CD4-positive, alpha-beta T cell (primary cell): ENCODE results near the gene KLRG1. TPM values are rescaled to one million over a fixed set of nuclear protein-coding genes. Genes with fewer than 3 reads are reported as not detected.

ENCODE experiments used
- ATAC-seq: fragments of 200-7000 bp; cut with Tn5 transposase; one replicate; pipeline ENCODE4 v1.10.0; 2022; ENCODE audit warnings: mild to moderate bottlenecking; ENCODE audit not compliant: poor library complexity
- CTCF ChIA-PET: fragments of 350-600 bp; sonication (Branson Sonifier 250); formaldehyde crosslinking; loops from one replicate; lab custom pipeline; 2021; ENCODE audit warnings: antibody characterized with exemption, inconsistent platforms; lab: Charles Lee
- POLR2A ChIA-PET: fragments of 350-600 bp; sonication (Branson Sonifier 250); formaldehyde crosslinking; loops from one replicate; lab custom pipeline; 2021; ENCODE audit warnings: antibody characterized with exemption, inconsistent platforms; lab: Charles Lee
- DNase-seq, 14 experiments: peaks; one replicate each; pipeline ENCODE4 v3.0.0-alpha.2; 2013 to 2020; ENCODE audit warnings: mixed read lengths in 2 of 14
- H3K27ac ChIP-seq, 2 donors: one replicate each; pipeline versions ENCODE4 v1.5.1 to v1.7.0; 2013; ENCODE audit warnings: low read length in 2 of 2, low read depth in 1 of 2, mild to moderate bottlenecking in 1 of 2
- H3K27me3 ChIP-seq, 2 experiments: 1 replicate in 1 of 2; 2 replicates in 1 of 2; pipeline versions ENCODE4 v1.6.1 to v1.7.0; 2013; ENCODE audit warnings: low read length in 2 of 2, control low read depth in 1 of 2, mild to moderate bottlenecking in 1 of 2, moderate library complexity in 1 of 2; ENCODE audit not compliant: insufficient read depth in 2 of 2, control insufficient read depth in 1 of 2
- H3K36me3 ChIP-seq: one replicate; pipeline ENCODE4 v1.6.1; 2013; ENCODE audit warnings: low read length, control low read depth; ENCODE audit not compliant: insufficient read depth
- H3K4me1 ChIP-seq: one replicate; pipeline ENCODE4 v1.6.1; 2013; ENCODE audit warnings: low read length, control low read depth; ENCODE audit not compliant: insufficient read depth
- H3K4me3 ChIP-seq: one replicate; pipeline ENCODE4 v1.5.1; 2013; ENCODE audit warnings: mild to moderate bottlenecking, low read length, moderate library complexity
- H3K9me3 ChIP-seq, 2 experiments: 1 replicate in 1 of 2; 2 replicates in 1 of 2; pipeline versions ENCODE4 v1.6.1 to v1.7.0; 2013; ENCODE audit warnings: low read length in 2 of 2, mild to moderate bottlenecking in 2 of 2, control low read depth in 1 of 2, moderate library complexity in 1 of 2; ENCODE audit not compliant: control insufficient read depth in 1 of 2, insufficient read depth in 1 of 2
- H3K27ac Mint-ChIP-seq: one replicate; pipeline ENCODE4 v1.8.0; 2020; ENCODE audit warnings: mixed read lengths
- H3K27me3 Mint-ChIP-seq: one replicate; pipeline ENCODE4 v1.8.0; 2021; ENCODE audit warnings: mixed read lengths
- H3K36me3 Mint-ChIP-seq: one replicate; pipeline ENCODE4 v1.8.0; 2021; ENCODE audit warnings: low read depth, mixed read lengths
- H3K4me1 Mint-ChIP-seq: one replicate; pipeline ENCODE4 v1.8.0; 2021; ENCODE audit warnings: low read depth, mixed read lengths
- H3K4me3 Mint-ChIP-seq: one replicate; pipeline ENCODE4 v1.8.0; 2020; ENCODE audit warnings: mild to moderate bottlenecking, mixed read lengths
- H3K9me3 Mint-ChIP-seq: one replicate; pipeline ENCODE4 v1.8.0; 2020; ENCODE audit warnings: mixed read lengths
- CTCF ChIP-seq: fragments of 200-600 bp; IDR thresholded peaks from one replicate; pipeline ENCODE4 v1.8.0; 2022; ENCODE audit warnings: antibody characterized with exemption, mild to moderate bottlenecking
- intact Hi-C, 2 experiments: fragments of 100-400 bp; cut with DNase I in 1 of 2; cut with micrococcal nuclease in 1 of 2; formaldehyde crosslinking; loops; one replicate each; pipeline versions ENCODE4 v1.15.1 to v1.9.0; 2023 to 2025; cut with DNase I, micrococcal nuclease
- total RNA-seq, 174 experiments: library from RNA in 2 of 174; stranded (reverse) in 2 of 174; gene quantifications; one replicate each; pipeline ENCODE4 v1.2.3 and lab custom pipeline; 2021 to 2026

Gene KLRG1
- total RNA-seq, 2 experiments from 2014 or later, result 8.4 to 10.5 TPM

- Mint-ChIP-seq H3K27ac (no peak overlapping the region), H3K4me1 (peaks cover 49% of the 10 kb centered on the region), H3K27me3 (no peaks in the 10 kb centered on the region), H3K4me3 (peak overlapping the region; percentile 58), H3K9me3 (peaks cover under 1% of the 10 kb centered on the region), H3K36me3 (peaks cover under 1% of the 10 kb centered on the region)
- Histone ChIP-seq H3K27ac (peak overlapping the region; percentile 63 to 92), H3K27me3 (no peaks in the 10 kb centered on the region), H3K4me3 (no peak overlapping the region), H3K9me3 (no peaks in the 10 kb centered on the region), H3K36me3 (peaks cover 7% of the 10 kb centered on the region), H3K4me1 (peaks cover 83% of the 10 kb centered on the region)
- TF ChIP-seq CTCF, result no peak
- peak in 2 of 14 experiments; percentile 21 to 44 for DNase-seq
- ATAC-seq, result no peak
- ChIA-PET POLR2A (interaction anchor here (0.9 to 8.6 kb wide), 6 partner anchors 10 to 77 kb away, joined by 3 to 70 read pairs (median 4); partner anchors contain the start of gene M6PR), CTCF (interaction anchor here (0.7 to 3.1 kb wide), 7 partner anchors 9 to 517 kb away, joined by 3 to 21 read pairs (median 4); partner anchors contain the start of gene M6PR)
- intact Hi-C loops, result no loop called here
These were observed 38.1 kb downstream of the KLRG1 start for GRCh38 chr12:9027161-9028059.

- Mint-ChIP-seq H3K27ac (peak overlapping the region; percentile 35), H3K4me1 (peaks cover 56% of the 10 kb centered on the region), H3K27me3 (no peaks in the 10 kb centered on the region), H3K4me3 (no peak overlapping the region), H3K9me3 (peaks cover 4% of the 10 kb centered on the region), H3K36me3 (peaks cover 24% of the 10 kb centered on the region)
- intact Hi-C loops, result no loop called here
- POLR2A ChIA-PET, result interaction anchor here (0.8 to 3.9 kb wide), 2 partner anchors 70 to 80 kb away, joined by 4 to 33 read pairs; partner anchors contain the start of gene M6PR
- no peak for TF ChIP-seq CTCF
- Histone ChIP-seq H3K36me3 (peaks cover 15% of the 10 kb centered on the region), H3K27me3 (no peaks in the 10 kb centered on the region), H3K9me3 (peaks cover 0 to 5% of the 10 kb centered on the region in 2 experiments), H3K4me3 (no peak overlapping the region), H3K27ac (no peak overlapping the region), H3K4me1 (peaks cover 65% of the 10 kb centered on the region)
- DNase-seq (no peak), ATAC-seq (no peak)
- CTCF ChIA-PET, result interaction anchor here (1.4 kb wide), 1 partner anchor 19 kb away, joined by 5 read pairs; no protein-coding TSS in a partner anchor
These were observed 41.4 kb downstream of the KLRG1 start for GRCh38 chr12:9030776-9031175.

GRCh38 chr12:9032202-9032964, 43.0 kb downstream of the KLRG1 start:
- no peak for TF ChIP-seq CTCF
- intact Hi-C loops, result no loop called here
- H3K27ac ChIP-seq, result no peak overlapping the region
- Mint-ChIP-seq H3K4me3 (peak overlapping the region; percentile 49), H3K4me1 (peaks cover 69% of the 10 kb centered on the region), H3K36me3 (peaks cover 34% of the 10 kb centered on the region), H3K9me3 (peaks cover 4% of the 10 kb centered on the region), H3K27me3 (no peaks in the 10 kb centered on the region), H3K27ac (peak overlapping the region; percentile 25)
- peaks cover 0 to 5% of the 10 kb centered on the region in 2 experiments for H3K9me3 ChIP-seq
- ChIA-PET CTCF (interaction anchor here (2.4 kb wide), 1 partner anchor 82 kb away, joined by 6 read pairs; the partner anchor contains the start of gene M6PR), POLR2A (interaction anchor here (1.4 to 3.9 kb wide), 2 partner anchors 72 to 82 kb away, joined by 4 to 33 read pairs; partner anchors contain the start of gene M6PR)
- peaks cover 15% of the 10 kb centered on the region for H3K36me3 ChIP-seq
- no peaks in the 10 kb centered on the region for H3K27me3 ChIP-seq
- H3K4me3 ChIP-seq, result no peak overlapping the region
- ATAC-seq, result no peak
- peaks cover 63% of the 10 kb centered on the region for H3K4me1 ChIP-seq
- peak in 1 of 14 experiments; percentile 46 for DNase-seq
